ENCODE results near the gene GALT. TPM values are rescaled to one million over a fixed set of nuclear protein-coding genes. Genes with fewer than 3 reads are reported as not detected.

Gene GALT
- total and polyA plus RNA-seq, 2 of the 13 experiments (the other 11 are each of a cell fraction or from before 2014, with no cell fraction given), result 40.4 to 46.3 TPM

DNA sequence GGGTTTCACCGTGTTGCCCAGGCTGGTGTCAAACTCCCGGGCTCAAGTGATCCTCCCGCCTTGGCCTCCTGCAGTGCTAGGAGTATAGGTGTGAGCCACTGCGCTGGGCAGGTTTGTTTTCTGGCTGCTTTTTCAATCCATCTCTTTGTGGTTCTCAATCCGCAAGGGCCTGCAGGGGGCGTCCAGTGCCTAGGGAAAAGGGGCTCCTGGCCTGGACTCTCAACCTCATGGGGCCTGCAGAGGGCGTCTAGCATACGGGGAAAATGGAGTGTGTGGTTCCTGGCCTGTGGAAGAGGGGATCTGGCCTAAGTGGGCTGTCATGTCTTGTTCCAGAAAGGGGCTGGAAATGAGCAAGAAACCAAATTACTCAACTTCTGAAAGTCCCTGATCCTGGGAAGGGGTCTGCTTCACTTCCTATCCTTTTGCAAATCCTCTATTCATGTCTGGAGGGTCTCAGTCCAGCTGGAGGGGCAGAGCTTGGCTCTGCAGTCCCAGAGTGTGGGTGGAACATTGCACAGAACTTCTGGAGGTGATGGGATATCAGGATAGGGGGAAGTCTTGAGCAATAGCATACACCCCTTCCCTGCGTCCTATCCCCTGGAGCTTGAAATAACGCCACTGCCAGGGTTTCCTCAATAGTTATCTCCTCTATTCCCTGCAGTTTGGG lies 28.7 kb downstream of the GALT start (continued):
- no peak for TF ChIP-seq TAF15 (IDR thresholded peaks at IDR 0.05; ENCODE audit: low read depth, low read length, poor library complexity, severe bottlenecking)
- TF ChIP-seq SP5 (CRISPR knock-in tag; IDR thresholded peaks at IDR 0.05; ENCODE audit: borderline replicate concordance, low read depth), result no peak
- no peak for TF ChIP-seq HCFC1 (IDR thresholded peaks at IDR 0.05; ENCODE audit: low read depth, low read length)
- TF ChIP-seq KAT8 (CRISPR knock-in tag; IDR thresholded peaks at IDR 0.05), result peak; percentile 62; the same call in 1 of the 2 replicates
- TF ChIP-seq GATA4 (IDR thresholded peaks at IDR 0.05; ENCODE audit: borderline replicate concordance, low read depth), result no peak
- TF ChIP-seq ZBTB8A (CRISPR knock-in tag; IDR thresholded peaks at IDR 0.05; ENCODE audit: borderline replicate concordance, low read depth), result no peak
- TF ChIP-seq NFKB2 (CRISPR knock-in tag; IDR thresholded peaks at IDR 0.05; ENCODE audit: borderline replicate concordance), result peak; percentile 73; the same call in 1 of the 2 replicates
- TF ChIP-seq RXRA (CRISPR knock-in tag; IDR thresholded peaks at IDR 0.05), result no peak
- TF ChIP-seq SKI (IDR thresholded peaks at IDR 0.05; ENCODE audit: partially characterized antibody), result no peak
- no peak for TF ChIP-seq ZNF496 (CRISPR knock-in tag; IDR thresholded peaks at IDR 0.05; ENCODE audit: insufficient replicate concordance)
- no peak for TF ChIP-seq PRDM4 (CRISPR knock-in tag; IDR thresholded peaks at IDR 0.05; ENCODE audit: borderline replicate concordance)
- TF ChIP-seq GABPA (IDR thresholded peaks at IDR 0.05; ENCODE audit: low read depth, low read length), result no peak
- TF ChIP-seq GABPA (CRISPR knock-in tag; IDR thresholded peaks at IDR 0.05; ENCODE audit: low read depth), result no peak
- TF ChIP-seq ZNF780A (CRISPR knock-in tag; IDR thresholded peaks at IDR 0.05), result no peak
- no peak for TF ChIP-seq ZSCAN25 (CRISPR knock-in tag; IDR thresholded peaks at IDR 0.05)
- TF ChIP-seq NR2C2 (CRISPR knock-in tag; IDR thresholded peaks at IDR 0.05; ENCODE audit: borderline replicate concordance), result no peak
- TF ChIP-seq, protein P1, sequence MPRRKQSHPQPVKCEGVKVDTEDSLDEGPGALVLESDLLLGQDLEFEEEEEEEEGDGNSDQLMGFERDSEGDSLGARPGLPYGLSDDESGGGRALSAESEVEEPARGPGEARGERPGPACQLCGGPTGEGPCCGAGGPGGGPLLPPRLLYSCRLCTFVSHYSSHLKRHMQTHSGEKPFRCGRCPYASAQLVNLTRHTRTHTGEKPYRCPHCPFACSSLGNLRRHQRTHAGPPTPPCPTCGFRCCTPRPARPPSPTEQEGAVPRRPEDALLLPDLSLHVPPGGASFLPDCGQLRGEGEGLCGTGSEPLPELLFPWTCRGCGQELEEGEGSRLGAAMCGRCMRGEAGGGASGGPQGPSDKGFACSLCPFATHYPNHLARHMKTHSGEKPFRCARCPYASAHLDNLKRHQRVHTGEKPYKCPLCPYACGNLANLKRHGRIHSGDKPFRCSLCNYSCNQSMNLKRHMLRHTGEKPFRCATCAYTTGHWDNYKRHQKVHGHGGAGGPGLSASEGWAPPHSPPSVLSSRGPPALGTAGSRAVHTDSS (CRISPR knock-in tag; conservative IDR thresholded peaks at IDR 0.05), result no peak
- TF ChIP-seq, protein P2, sequence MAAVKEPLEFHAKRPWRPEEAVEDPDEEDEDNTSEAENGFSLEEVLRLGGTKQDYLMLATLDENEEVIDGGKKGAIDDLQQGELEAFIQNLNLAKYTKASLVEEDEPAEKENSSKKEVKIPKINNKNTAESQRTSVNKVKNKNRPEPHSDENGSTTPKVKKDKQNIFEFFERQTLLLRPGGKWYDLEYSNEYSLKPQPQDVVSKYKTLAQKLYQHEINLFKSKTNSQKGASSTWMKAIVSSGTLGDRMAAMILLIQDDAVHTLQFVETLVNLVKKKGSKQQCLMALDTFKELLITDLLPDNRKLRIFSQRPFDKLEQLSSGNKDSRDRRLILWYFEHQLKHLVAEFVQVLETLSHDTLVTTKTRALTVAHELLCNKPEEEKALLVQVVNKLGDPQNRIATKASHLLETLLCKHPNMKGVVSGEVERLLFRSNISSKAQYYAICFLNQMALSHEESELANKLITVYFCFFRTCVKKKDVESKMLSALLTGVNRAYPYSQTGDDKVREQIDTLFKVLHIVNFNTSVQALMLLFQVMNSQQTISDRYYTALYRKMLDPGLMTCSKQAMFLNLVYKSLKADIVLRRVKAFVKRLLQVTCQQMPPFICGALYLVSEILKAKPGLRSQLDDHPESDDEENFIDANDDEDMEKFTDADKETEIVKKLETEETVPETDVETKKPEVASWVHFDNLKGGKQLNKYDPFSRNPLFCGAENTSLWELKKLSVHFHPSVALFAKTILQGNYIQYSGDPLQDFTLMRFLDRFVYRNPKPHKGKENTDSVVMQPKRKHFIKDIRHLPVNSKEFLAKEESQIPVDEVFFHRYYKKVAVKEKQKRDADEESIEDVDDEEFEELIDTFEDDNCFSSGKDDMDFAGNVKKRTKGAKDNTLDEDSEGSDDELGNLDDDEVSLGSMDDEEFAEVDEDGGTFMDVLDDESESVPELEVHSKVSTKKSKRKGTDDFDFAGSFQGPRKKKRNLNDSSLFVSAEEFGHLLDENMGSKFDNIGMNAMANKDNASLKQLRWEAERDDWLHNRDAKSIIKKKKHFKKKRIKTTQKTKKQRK (IDR thresholded peaks at IDR 0.05; ENCODE audit: low read length), result no peak
- TF ChIP-seq KAT2B (IDR thresholded peaks at IDR 0.05; ENCODE audit: borderline replicate concordance, low read depth, low read length), result no peak
- TF ChIP-seq HNRNPUL1 (IDR thresholded peaks at IDR 0.05; ENCODE audit: low read depth, low read length), result no peak
- no peak for TF ChIP-seq ZNF562 (CRISPR knock-in tag; IDR thresholded peaks at IDR 0.05; ENCODE audit: borderline replicate concordance)
- TF ChIP-seq HHEX (CRISPR knock-in tag; IDR thresholded peaks at IDR 0.05), result no peak
- TF ChIP-seq SNAPC5 (CRISPR knock-in tag; IDR thresholded peaks at IDR 0.05; ENCODE audit: borderline replicate concordance), result no peak
- TF ChIP-seq ZNF569 (CRISPR knock-in tag; IDR thresholded peaks at IDR 0.05; ENCODE audit: borderline replicate concordance), result no peak
- no peak for TF ChIP-seq ZNF792 (CRISPR knock-in tag; IDR thresholded peaks at IDR 0.05)

Measured in HepG2 (cell line).